SW480 (cell line): ENCODE data around the gene PKNOX1.
"Not testable (repeated sequence)": the region's sequence is repeated elsewhere in the genome, so short reads cannot be mapped to it uniquely, and the experiment has no call there.

Experiments used
- DNase-seq: peaks from one replicate; pipeline ENCODE4 v3.0.0-alpha.2; 2016; ENCODE audit warnings: low spot score

Gene PKNOX1

GRCh38 chr21:42973991-42974831, at the start of gene PKNOX1:
PKNOX1 (plus strand) TSS chr21:42974562; CDS start chr21:43004382, 29,820 bp downstream.
- DNase-seq, result peak; percentile 99

GRCh38 chr21:42925114-42925926, 49.0 kb upstream of the PKNOX1 start, which contains the start of gene ERVH48-1:
ERVH48-1 (minus strand) TSS chr21:42925630; CDS start chr21:42919006, 6,624 bp downstream.
- DNase-seq, result no peak

- not testable (repeated sequence) for DNase-seq
Measured at GRCh38 chr21:42927474-42928200, 46.7 kb upstream of the PKNOX1 start.

- DNase-seq, result no peak
Measured at GRCh38 chr21:42929969-42930368, 44.4 kb upstream of the PKNOX1 start.

- no peak for DNase-seq
Measured at GRCh38 chr21:42931560-42932235, 42.7 kb upstream of the PKNOX1 start.

GRCh38 chr21:42932378-42933136, 41.8 kb upstream of the PKNOX1 start:
- not testable (repeated sequence) for DNase-seq

GRCh38 chr21:42933137-42933970, 41.0 kb upstream of the PKNOX1 start:
- DNase-seq, result not testable (repeated sequence)

- DNase-seq, result not testable (repeated sequence)
Measured at GRCh38 chr21:42933973-42934372, 40.4 kb upstream of the PKNOX1 start.

GRCh38 chr21:42936360-42936759, 38.0 kb upstream of the PKNOX1 start:
- DNase-seq, result not testable (repeated sequence)

GRCh38 chr21:42937034-42937940, 37.1 kb upstream of the PKNOX1 start:
- DNase-seq, result not testable (repeated sequence)

- DNase-seq, result no peak
Measured at GRCh38 chr21:42937960-42938605, 36.3 kb upstream of the PKNOX1 start.

GRCh38 chr21:42938606-42938995, 35.8 kb upstream of the PKNOX1 start:
- DNase-seq, result not testable (repeated sequence)

GRCh38 chr21:42939582-42940413, 34.6 kb upstream of the PKNOX1 start:
- no peak for DNase-seq

GRCh38 chr21:42941696-42942085, 32.7 kb upstream of the PKNOX1 start:
- no peak for DNase-seq

GRCh38 chr21:42942244-42942643, 32.1 kb upstream of the PKNOX1 start:
- DNase-seq, result no peak

GRCh38 chr21:42949094-42949755, 25.1 kb upstream of the PKNOX1 start:
- not testable (repeated sequence) for DNase-seq

- not testable (repeated sequence) for DNase-seq
Measured at GRCh38 chr21:42951193-42951592, 23.2 kb upstream of the PKNOX1 start.
